Pancreas (tissue), 10 donors: ENCODE results near the gene NKIRAS1. TPM values are rescaled to one million over a fixed set of nuclear protein-coding genes. Genes with fewer than 3 reads are reported as not detected.

ENCODE experiments used
- ATAC-seq, 4 donors: fragments of 200-7000 bp; cut with Tn5 transposase; one replicate each; pipeline versions ENCODE4 v1.8.0 to v1.9.1; 2020; ENCODE audit warnings: mild to moderate bottlenecking in 4 of 4, moderate library complexity in 4 of 4
- DNase-seq, 6 donors: peaks; one replicate each; pipeline ENCODE4 v3.0.0-alpha.2; 2020
- FAIRE-seq: peaks from 2 replicates; lab custom pipeline; 2012; peaks lifted over from hg19 to GRCh38; lab: Jason Lieb, UNC
- H3K27ac ChIP-seq, 4 donors: fragments of 200-600 bp; sonication (generic); 1 replicate in 3 of 4; 2 replicates in 1 of 4; pipeline versions ENCODE4 v1.5.0 to v1.8.0; 2020
- H3K27me3 ChIP-seq, 4 donors: fragments of 200-600 bp; one replicate each; pipeline ENCODE4 v1.8.0; 2021
- H3K36me3 ChIP-seq, 3 donors: fragments of 200-600 bp; sonication (generic) in 1 of 3; one replicate each; pipeline versions ENCODE4 v1.5.0 to v1.8.0; 2020 to 2021
- H3K4me1 ChIP-seq, 3 donors: fragments of 200-600 bp; one replicate each; pipeline ENCODE4 v1.8.0; 2021
- H3K4me3 ChIP-seq, 4 donors: fragments of 200-600 bp; sonication (generic) in 2 of 4; one replicate each; pipeline versions ENCODE4 v1.5.0 to v1.8.0; 2020 to 2021
- H3K9me3 ChIP-seq, 4 donors: fragments of 200-600 bp; one replicate each; pipeline ENCODE4 v1.8.0; 2021
- WGBS, 2 donors: extraction: QIAGEN DNeasy Blood & Tissue Kit; methylation state at CpG; one replicate each; pipeline ENCODE4 v1.1.7; 2013; 5-methylcytosine and 5-hydroxymethylcytosine counted together
- intact Hi-C, 3 donors: fragments of 100-400 bp; cut with DNase I; formaldehyde crosslinking; loops; one replicate each; pipeline versions ENCODE4 v1.11.1 to v1.14.2; 2022
- polyA plus RNA-seq, 2 donors: library from polyadenylated mRNA; stranded (reverse); fragments of 200-250 nt; gene quantifications; one replicate each; pipeline ENCODE4 v1.2.3, GENCODE V29; 2013
- total RNA-seq, 6 donors: library from RNA; stranded (reverse); fragmentation: NEBNext Ultra II Directional in 4 of 6; extraction: Animal tissue kit (Norgen Biotek cat#: 25700) in 4 of 6; gene quantifications; one replicate each; pipeline versions ENCODE4 v1.2.1 to v1.2.4, GENCODE V29; 2021 to 2023
- TF ChIP-seq, protein P1 (sequence below), 4 donors: fragments of 200-600 bp; sonication (generic) in 3 of 4; IDR thresholded peaks; one replicate each; pipeline versions ENCODE4 v1.5.0 to v1.8.0; 2021; ENCODE audit warnings: antibody characterized with exemption in 4 of 4
- donor health status: healthy with polysubstance abuse.
- donor health status: DM: no; HTN: no; CAD: no; lungs with moderate emphysema.
- donor health status: DM: no; HTN: no; CAD: no.
- donor health status: control.
- donor health status: control.
- donor health status: Bipolar disorder and iron deficiency.
- donor health status: DM: yes; HTN: yes; CAD: no.
- donor health status: DM: no; HTN: no; CAD: no.
- donor health status: DM: no; HTN: no; CAD: no.
- donor health status: DM: yes; HTN: yes; CAD: no.

The NKIRAS1 gene
- total and polyA plus RNA-seq, 8 donors = 2.7 to 5.9 (median 3.8) TPM

DNA sequence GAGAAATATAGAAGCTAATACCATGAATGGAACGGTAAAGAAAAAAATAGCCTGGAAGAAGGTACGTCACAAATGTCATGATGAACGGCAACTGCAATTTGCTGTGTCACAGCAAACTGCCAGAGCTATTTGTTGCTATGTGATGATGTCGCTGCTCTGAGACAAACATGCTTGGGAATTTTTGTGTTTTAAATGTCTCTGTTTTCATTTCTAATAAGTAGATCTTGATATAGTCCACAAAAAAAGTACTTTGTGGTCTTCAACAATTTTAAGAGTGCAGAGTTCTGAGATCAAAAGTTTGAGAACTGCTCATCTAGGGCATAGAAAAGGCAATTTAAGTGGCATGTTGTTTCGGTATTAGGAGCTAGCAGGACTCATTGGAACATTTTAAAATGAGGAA, 24.0 kb upstream of the NKIRAS1 start:
- intact Hi-C loops = no loop called here
- DNase-seq = no peak
- H3K27me3 ChIP-seq = no peaks in the 10 kb centered on the region
- no peak for ATAC-seq
- peaks cover 0 to 5% (median 0%) of the 10 kb centered on the region in 3 donors for H3K4me1 ChIP-seq
- no peaks in the 10 kb centered on the region for H3K36me3 ChIP-seq
- no peak overlapping the region for H3K27ac ChIP-seq
- no peak overlapping the region for H3K4me3 ChIP-seq
- no peaks in the 10 kb centered on the region for H3K9me3 ChIP-seq
- no peak for FAIRE-seq
- TF ChIP-seq, protein P1, sequence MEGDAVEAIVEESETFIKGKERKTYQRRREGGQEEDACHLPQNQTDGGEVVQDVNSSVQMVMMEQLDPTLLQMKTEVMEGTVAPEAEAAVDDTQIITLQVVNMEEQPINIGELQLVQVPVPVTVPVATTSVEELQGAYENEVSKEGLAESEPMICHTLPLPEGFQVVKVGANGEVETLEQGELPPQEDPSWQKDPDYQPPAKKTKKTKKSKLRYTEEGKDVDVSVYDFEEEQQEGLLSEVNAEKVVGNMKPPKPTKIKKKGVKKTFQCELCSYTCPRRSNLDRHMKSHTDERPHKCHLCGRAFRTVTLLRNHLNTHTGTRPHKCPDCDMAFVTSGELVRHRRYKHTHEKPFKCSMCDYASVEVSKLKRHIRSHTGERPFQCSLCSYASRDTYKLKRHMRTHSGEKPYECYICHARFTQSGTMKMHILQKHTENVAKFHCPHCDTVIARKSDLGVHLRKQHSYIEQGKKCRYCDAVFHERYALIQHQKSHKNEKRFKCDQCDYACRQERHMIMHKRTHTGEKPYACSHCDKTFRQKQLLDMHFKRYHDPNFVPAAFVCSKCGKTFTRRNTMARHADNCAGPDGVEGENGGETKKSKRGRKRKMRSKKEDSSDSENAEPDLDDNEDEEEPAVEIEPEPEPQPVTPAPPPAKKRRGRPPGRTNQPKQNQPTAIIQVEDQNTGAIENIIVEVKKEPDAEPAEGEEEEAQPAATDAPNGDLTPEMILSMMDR (IDR thresholded peaks at IDR 0.05) = no peak
- WGBS, 2 donors = 72 to 81% methylated on average over 5 of the region's 5 CpGs

DNA sequence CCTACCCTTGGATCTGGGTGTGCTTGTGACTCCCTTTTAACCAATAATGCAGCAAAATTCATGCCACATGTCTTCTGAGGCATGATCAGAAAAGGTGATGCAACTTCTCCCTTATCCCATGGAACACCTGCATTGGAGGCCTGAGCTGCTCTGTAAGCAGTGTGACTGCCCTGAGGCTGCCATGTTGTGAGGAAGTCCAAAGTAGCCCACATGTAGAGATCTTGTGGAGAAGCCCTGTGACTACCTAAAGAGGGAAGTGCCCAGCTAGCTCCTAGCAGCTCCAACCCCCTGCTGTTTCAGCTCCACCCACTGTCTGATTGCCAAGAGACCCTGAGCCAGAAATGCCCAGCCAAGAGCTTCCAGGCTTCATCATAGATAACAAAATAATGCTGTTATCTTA, 21.9 kb upstream of the NKIRAS1 start:
- no peaks in the 10 kb centered on the region for H3K9me3 ChIP-seq
- no peaks in the 10 kb centered on the region for H3K4me1 ChIP-seq
- no peak for FAIRE-seq

GRCh38 chr3:23937296-23937695, 20.5 kb upstream of the NKIRAS1 start:
- H3K27ac ChIP-seq = no peak overlapping the region
- DNase-seq = no peak
- TF ChIP-seq, protein P1 (IDR thresholded peaks at IDR 0.05) = no peak
- intact Hi-C loops = no loop called here
- no peaks in the 10 kb centered on the region for H3K27me3 ChIP-seq
- ATAC-seq = no peak
- no peaks in the 10 kb centered on the region for H3K4me1 ChIP-seq
- no peaks in the 10 kb centered on the region for H3K36me3 ChIP-seq
- FAIRE-seq = no peak
- whole genome bisulfite sequencing, 2 donors = 89 to 92% methylated on average over 1 of the region's 1 CpG
- no peaks in the 10 kb centered on the region for H3K9me3 ChIP-seq
- no peak overlapping the region for H3K4me3 ChIP-seq

More for the DNA sequence above, 21.9 kb upstream of the NKIRAS1 start:
- TF ChIP-seq, protein P1 (IDR thresholded peaks at IDR 0.05) = no peak
- Histone ChIP-seq H3K27me3 (no peaks in the 10 kb centered on the region), H3K36me3 (no peaks in the 10 kb centered on the region), H3K27ac (no peak overlapping the region), H3K4me3 (no peak overlapping the region)
- ATAC-seq (no peak), DNase-seq (no peak)
- intact Hi-C loops = no loop called here

DNA sequence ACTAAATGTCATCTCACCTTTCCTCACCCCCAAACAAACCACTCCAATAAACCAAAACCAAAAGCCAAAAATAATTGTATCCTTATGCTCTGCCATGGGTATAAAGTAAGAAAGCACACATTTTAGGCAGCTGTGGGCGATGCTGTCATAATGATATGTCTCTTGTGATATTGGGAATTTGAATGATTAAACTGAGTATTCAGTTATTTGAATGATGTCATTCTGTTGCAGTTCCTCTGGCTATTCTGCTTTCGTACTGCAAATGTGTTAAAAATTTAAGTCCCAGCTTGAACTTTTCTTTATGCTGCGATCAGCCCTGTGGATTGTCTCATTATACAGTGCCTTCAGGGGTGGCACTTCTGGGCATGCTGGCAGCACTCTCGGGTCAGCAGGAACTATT, 17.5 kb upstream of the NKIRAS1 start:
- H3K4me3 ChIP-seq = no peak overlapping the region
- no peak for FAIRE-seq
- H3K27ac ChIP-seq = no peak overlapping the region
- TF ChIP-seq, protein P1 (IDR thresholded peaks at IDR 0.05) = no peak
- ATAC-seq = no peak
- no peaks in the 10 kb centered on the region for H3K4me1 ChIP-seq
- H3K27me3 ChIP-seq = no peaks in the 10 kb centered on the region
- DNase-seq = no peak
- no peaks in the 10 kb centered on the region for H3K9me3 ChIP-seq
- H3K36me3 ChIP-seq = no peaks in the 10 kb centered on the region
- intact Hi-C loops = no loop called here
- WGBS, 2 donors = 59 to 65% methylated on average over 4 of the region's 4 CpGs

DNA sequence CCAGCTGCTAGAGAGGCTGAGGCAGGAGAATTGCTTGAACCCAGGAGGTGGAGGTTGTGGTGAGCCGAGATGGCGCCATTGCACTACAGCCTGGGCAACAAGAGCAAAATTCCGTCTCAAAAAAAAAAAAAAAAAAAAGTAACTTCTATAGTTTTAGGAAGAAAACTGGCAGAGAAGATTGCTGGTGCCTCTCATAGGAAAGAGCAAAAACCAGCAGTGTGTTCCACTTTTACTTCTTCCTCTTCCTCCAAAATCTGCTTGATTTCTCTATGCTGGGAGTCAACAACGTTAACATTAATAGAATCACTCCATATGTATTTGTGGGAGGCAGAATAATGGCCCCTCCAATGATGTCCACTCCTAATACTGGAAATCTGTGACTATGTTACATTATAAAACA, 15.8 kb upstream of the NKIRAS1 start:
- TF ChIP-seq, protein P1 (IDR thresholded peaks at IDR 0.05) = no peak
- intact Hi-C loops = no loop called here
- no peak for ATAC-seq
- H3K4me1 ChIP-seq = no peaks in the 10 kb centered on the region
- WGBS, 2 donors = 82 to 85% methylated on average over 4 of the region's 4 CpGs
- no peak overlapping the region for H3K4me3 ChIP-seq
- H3K27me3 ChIP-seq = no peaks in the 10 kb centered on the region
- no peak for FAIRE-seq
- no peak for DNase-seq
- H3K27ac ChIP-seq = no peak overlapping the region
- H3K36me3 ChIP-seq = no peaks in the 10 kb centered on the region
- H3K9me3 ChIP-seq = no peaks in the 10 kb centered on the region
